GM12874 (cell line): ENCODE results near the gene GRIN1.

Experiments
- CTCF ChIP-seq: IDR thresholded peaks from 2 replicates; pipeline ENCODE4 v1.5.1; 2011; ENCODE audit warnings: low read depth, mild to moderate bottlenecking, control low read depth, low read length, moderate library complexity; ENCODE audit not compliant: insufficient read depth

Gene GRIN1

GRCh38 chr9:137148661-137149060 is 9.7 kb downstream of the GRIN1 start:
- no peak for TF ChIP-seq CTCF

- TF ChIP-seq CTCF: no peak
Measured at GRCh38 chr9:137149363-137149762, 10.4 kb downstream of the GRIN1 start.

DNA sequence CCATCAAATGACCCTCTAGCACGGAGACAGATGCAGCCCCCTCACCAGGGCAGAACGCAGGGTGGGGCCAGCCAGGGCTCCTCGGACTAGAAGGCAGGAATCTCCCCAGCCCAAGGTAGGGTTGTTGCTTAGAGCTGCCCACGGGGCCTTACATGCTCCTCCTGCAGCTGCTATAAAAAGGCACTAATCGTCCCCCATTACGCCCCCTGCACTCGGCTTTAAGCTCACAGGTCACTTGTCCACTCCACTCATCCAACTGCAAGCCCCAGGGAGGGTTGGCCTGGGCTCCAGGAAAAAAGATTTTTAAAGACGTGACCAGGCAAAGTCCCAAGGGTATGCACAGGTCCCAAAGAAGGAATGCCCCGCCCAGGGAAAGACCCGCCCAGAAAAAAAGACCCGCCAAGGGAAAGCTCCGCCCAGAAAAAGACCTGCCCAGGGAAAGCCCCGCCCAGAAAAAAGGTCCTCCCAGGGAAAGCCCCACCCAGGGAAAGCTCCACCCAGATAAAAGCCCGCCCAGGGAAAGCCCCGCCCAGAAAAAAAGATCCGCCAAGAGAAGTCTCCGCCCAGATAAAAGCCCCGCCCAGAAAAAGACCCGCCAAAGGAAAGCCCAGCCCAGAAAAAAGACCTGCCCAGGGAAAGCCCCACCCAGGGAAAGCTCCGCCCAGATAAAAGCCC is 11.1 kb downstream of the GRIN1 start:
- TF ChIP-seq CTCF: no peak

- no peak for TF ChIP-seq CTCF
Measured at GRCh38 chr9:137150617-137151457, 11.9 kb downstream of the GRIN1 start.

DNA sequence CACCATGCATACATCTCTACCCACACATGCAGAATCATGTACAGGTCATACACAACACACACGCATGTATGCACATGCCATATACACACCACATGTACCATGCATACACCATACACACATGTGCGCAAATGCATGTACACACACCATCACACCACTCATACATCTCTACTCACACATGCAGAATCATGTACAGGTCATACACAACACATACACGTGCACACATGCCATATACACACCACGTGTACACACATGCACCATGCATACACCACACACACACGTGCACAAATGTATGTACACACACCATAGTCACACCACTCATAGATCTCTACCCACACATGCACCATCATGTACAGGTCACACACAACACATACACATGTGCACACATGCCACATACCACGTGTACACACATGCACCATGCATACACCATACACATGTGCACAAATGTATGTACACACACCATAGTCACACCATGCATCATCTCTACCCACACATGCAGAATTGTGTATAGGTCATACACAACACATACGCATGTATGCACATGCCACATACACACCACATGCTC is 14.0 kb downstream of the GRIN1 start:
- TF ChIP-seq CTCF: no peak

DNA sequence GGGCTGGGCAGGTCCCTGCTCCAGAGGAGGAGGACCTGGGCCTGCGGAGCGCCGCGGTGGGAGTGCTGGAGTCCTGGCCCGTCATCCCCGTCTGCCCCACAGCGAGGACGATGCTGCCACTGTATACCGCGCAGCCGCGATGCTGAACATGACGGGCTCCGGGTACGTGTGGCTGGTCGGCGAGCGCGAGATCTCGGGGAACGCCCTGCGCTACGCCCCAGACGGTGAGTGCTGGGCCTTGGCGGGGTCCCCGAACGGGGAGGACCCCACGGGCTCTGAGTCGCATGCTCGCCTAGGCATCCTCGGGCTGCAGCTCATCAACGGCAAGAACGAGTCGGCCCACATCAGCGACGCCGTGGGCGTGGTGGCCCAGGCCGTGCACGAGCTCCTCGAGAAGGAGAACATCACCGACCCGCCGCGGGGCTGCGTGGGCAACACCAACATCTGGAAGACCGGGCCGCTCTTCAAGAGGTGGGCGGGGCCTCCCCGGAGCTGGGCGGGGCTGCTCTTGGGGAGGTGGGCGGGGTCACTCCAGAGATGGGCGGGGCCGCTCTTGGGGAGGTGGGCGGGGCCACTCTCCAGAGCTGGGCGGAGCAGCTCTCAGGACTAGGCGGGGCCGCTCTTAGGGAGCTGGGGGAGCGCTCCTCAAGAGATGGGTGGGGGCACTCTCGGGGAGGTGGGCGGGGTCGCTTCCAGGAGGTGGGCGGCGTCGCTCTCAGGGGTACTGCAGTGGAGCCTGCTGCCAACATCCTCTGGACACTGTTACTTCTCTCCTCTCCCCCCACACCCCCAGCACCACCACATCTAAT is 17.8 kb downstream of the GRIN1 start:
- TF ChIP-seq CTCF: no peak
